AG04450 (cell line): ENCODE measurements around the gene GPX3. TPM values are rescaled to one million over a fixed set of nuclear protein-coding genes. Genes with fewer than 3 reads are reported as not detected.
A peak's percentile ranks its signal among the peaks of the same experiment; 100 is the strongest.

Source experiments
- CTCF ChIA-PET: fragments of 300-600, 350-600 bp; formaldehyde crosslinking; extraction: SDS; loops from one replicate; lab custom pipeline; 2022; ENCODE audit warnings: antibody characterized with exemption, inconsistent platforms; lab: Charles Lee
- POLR2A ChIA-PET: fragments of 350-600 bp; formaldehyde crosslinking; extraction: SDS; loops from one replicate; lab custom pipeline; 2021; ENCODE audit warnings: antibody characterized with exemption, inconsistent platforms; lab: Yijun Ruan, JAX
- DNase-seq: peaks from one replicate; pipeline ENCODE4 v3.0.0-alpha.2; 2011; ENCODE audit warnings: low read depth, low spot score
- H3K27ac ChIP-seq: one replicate; pipeline ENCODE4 v1.5.1; 2012; ENCODE audit warnings: low read depth, low read length, control low read depth
- H3K27me3 ChIP-seq: one replicate; pipeline ENCODE4 v1.6.0; 2012; ENCODE audit warnings: low read length; ENCODE audit not compliant: control insufficient read depth, insufficient read depth
- H3K4me3 ChIP-seq: 2 replicates; pipeline ENCODE4 v1.5.1; 2011; ENCODE audit warnings: mild to moderate bottlenecking, low read depth, low read length, control low read depth
- H3K9me3 ChIP-seq: 2 replicates; pipeline ENCODE4 v1.5.1; 2012; ENCODE audit warnings: low read length; ENCODE audit not compliant: control insufficient read depth, insufficient read depth
- polyA plus RNA-seq: library from polyadenylated mRNA; depleted of rRNA; stranded (reverse); fragments of >200 nt; gene quantifications from 2 replicates; pipeline ENCODE4 v1.2.3, GENCODE V29; 2011
- TF ChIP-seq, protein P1 (sequence below): IDR thresholded peaks from 2 replicates; pipeline ENCODE4 v1.5.1; 2011; ENCODE audit warnings: low read depth, low read length, control low read depth, inconsistent platforms

The GPX3 gene
- polyA plus RNA-seq, 1 experiment = 3.7 TPM

DNA sequence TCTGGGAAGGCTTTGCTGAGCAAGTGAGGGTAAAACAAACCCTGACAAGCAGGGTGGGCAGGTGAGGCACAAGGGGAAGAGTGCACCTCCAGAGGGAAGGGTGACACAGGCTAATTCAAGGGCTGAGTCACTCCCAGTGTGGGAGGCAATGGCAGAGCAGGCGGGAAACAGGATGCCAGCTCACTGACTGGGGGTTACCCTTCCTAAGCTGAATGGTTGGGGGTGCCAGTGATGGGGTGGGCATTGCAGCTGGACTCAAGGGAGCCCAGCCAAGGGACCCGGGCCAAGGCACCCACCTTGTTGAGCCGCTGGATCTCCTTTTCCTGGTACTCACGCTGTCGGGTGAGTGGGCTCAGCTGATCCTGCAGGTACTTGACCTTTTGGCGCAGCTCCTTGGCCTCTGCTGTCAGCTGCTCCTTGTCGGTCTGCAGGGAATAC is 18.4 kb downstream of the GPX3 start:
- Histone ChIP-seq H3K27me3 (no peaks in the 10 kb centered on the region), H3K4me3 (no peak overlapping the region), H3K27ac (peak overlapping the region; percentile 67), H3K9me3 (no peaks in the 10 kb centered on the region)
- CTCF ChIA-PET = interaction anchor here (0.5 to 8.3 kb wide), 7 partner anchors 9 to 612 kb away, joined by 3 to 71 read pairs (median 9); no protein-coding TSS in a partner anchor
- TF ChIP-seq, protein P1, sequence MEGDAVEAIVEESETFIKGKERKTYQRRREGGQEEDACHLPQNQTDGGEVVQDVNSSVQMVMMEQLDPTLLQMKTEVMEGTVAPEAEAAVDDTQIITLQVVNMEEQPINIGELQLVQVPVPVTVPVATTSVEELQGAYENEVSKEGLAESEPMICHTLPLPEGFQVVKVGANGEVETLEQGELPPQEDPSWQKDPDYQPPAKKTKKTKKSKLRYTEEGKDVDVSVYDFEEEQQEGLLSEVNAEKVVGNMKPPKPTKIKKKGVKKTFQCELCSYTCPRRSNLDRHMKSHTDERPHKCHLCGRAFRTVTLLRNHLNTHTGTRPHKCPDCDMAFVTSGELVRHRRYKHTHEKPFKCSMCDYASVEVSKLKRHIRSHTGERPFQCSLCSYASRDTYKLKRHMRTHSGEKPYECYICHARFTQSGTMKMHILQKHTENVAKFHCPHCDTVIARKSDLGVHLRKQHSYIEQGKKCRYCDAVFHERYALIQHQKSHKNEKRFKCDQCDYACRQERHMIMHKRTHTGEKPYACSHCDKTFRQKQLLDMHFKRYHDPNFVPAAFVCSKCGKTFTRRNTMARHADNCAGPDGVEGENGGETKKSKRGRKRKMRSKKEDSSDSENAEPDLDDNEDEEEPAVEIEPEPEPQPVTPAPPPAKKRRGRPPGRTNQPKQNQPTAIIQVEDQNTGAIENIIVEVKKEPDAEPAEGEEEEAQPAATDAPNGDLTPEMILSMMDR = no peak
- DNase-seq = no peak
- POLR2A ChIA-PET = interaction anchor here (0.7 kb wide), 1 partner anchor 55 kb away, joined by 3 read pairs; no protein-coding TSS in a partner anchor

DNA sequence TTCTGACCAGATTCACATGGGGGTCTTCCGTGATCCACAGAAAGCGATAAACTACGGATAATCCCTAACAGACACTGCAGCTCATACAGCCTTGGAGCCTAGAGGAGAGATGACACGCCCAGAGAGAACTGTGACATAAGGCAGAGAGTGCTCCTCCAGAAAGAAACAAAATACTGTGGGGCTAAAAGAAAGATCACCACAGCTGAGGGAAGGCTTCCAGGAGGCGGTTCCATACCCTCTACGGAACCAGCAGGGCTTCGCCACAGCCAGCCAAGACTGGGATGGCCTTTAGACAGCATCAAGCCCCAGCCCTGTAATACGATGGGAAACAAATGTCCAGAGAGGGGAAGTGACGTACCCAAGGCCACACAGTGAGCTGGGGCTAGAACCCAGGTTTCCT is 19.3 kb downstream of the GPX3 start:
- Histone ChIP-seq H3K9me3 (no peaks in the 10 kb centered on the region), H3K27ac (no peak overlapping the region), H3K4me3 (no peak overlapping the region), H3K27me3 (no peaks in the 10 kb centered on the region)
- no peak for DNase-seq
- POLR2A ChIA-PET = no interaction called here
- CTCF ChIA-PET = interaction anchor here (1.2 to 8.3 kb wide), 6 partner anchors 8 to 612 kb away, joined by 3 to 71 read pairs (median 18); no protein-coding TSS in a partner anchor
- TF ChIP-seq, protein P1 = no peak

DNA sequence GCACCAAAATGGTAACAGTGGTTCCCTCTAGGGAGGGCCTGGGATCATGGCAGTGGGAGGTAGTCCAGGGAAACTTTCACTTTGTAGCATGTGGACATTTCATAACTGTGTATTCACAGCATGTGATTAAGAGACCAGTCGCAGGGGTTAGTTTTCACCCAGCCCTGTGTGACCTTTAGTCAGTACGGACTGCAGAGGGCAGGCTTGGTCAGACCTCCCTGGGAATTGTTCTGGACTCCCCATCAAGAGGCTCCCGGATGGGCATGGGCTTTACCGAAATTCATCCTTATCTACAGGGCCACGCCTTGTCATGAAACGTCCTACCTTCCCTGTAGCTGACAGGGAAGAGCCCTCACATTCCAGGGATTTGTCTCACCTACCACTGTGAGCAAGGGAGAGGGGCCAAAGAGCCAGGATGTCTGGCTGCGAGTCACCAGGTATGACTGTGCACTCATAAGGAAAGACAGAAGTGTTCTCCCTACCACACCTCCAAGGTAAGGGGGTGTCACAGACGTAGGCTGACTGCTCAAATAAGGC is 19.9 kb downstream of the GPX3 start:
- ChIA-PET POLR2A (no interaction called here), CTCF (interaction anchor here (0.6 to 8.3 kb wide), 6 partner anchors 8 to 86 kb away, joined by 3 to 71 read pairs (median 9); no protein-coding TSS in a partner anchor)
- no peak for DNase-seq
- Histone ChIP-seq H3K27ac (no peak overlapping the region), H3K27me3 (no peaks in the 10 kb centered on the region), H3K9me3 (no peaks in the 10 kb centered on the region), H3K4me3 (no peak overlapping the region)
- TF ChIP-seq, protein P1 = no peak

- no peak for DNase-seq
- no peaks in the 10 kb centered on the region for H3K9me3 ChIP-seq
- H3K27me3 ChIP-seq = no peaks in the 10 kb centered on the region
- ChIA-PET POLR2A (interaction anchor here (0.6 kb wide), 1 partner anchor 40 kb away, joined by 6 read pairs; no protein-coding TSS in a partner anchor), CTCF (interaction anchor here (0.7 to 8.3 kb wide), 6 partner anchors 11 to 240 kb away, joined by 3 to 71 read pairs (median 8); no protein-coding TSS in a partner anchor)
- TF ChIP-seq, protein P1 = no peak
- H3K4me3 ChIP-seq = no peak overlapping the region
- no peak overlapping the region for H3K27ac ChIP-seq
Measured at GRCh38 chr5:151041577-151042268, 21.3 kb downstream of the GPX3 start.
